ENCODE results near the gene KRTAP12-4.
"Not testable (repeated sequence)": the region's sequence is repeated elsewhere in the genome, so short reads cannot be mapped to it uniquely, and the experiment has no call there.

Gene KRTAP12-4

GRCh38 chr21:44686843-44687561 lies 32.5 kb upstream of the KRTAP12-4 start:
- no peak for DNase-seq (ENCODE audit: low spot score)

DNA sequence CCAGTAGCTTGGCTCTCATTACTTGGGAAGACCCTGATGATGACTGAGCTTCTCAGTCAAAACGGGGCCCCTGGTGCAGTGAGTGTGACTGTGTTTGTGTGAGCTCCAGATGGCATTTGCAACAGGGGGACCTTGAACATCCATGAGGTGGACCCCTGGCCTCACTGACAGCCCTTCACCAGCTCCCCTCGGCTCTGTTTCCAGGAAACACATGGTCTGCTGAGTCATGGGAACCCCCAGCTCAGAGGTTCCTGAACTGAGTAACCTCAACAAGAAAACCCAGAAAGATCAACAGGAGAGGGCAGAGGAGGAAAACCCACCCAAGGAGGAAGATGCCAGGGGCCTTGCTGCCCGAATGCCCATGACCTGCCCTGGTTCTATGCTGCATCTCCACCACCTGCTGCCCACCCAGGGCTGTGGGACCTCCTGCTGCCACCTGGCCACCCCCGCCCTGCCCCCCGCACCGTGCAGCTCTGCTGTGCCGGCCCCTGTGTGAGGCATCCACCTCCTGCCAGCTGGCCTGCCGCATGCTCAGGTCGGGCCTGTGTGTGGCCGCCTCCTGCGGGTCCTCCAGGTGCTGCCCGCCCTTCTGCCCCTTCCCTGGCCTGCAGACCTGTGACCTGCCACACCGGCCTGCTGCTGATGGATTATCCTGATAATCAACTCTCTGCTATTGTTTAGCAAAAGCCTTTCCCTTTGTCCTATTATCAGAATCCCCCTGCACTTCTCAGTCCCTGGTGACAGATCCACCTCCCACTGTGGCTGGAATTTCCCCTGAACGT lies 31.7 kb upstream of the KRTAP12-4 start:
- DNase-seq (ENCODE audit: low spot score): no peak

- DNase-seq (ENCODE audit: low spot score): not testable (repeated sequence)
Measured at GRCh38 chr21:44685050-44685449, 30.6 kb upstream of the KRTAP12-4 start.

- DNase-seq (ENCODE audit: low spot score): no peak
Measured at GRCh38 chr21:44684483-44684882, 30.0 kb upstream of the KRTAP12-4 start.

GRCh38 chr21:44684077-44684476 lies 29.6 kb upstream of the KRTAP12-4 start:
- no peak for DNase-seq (ENCODE audit: low spot score)

DNA sequence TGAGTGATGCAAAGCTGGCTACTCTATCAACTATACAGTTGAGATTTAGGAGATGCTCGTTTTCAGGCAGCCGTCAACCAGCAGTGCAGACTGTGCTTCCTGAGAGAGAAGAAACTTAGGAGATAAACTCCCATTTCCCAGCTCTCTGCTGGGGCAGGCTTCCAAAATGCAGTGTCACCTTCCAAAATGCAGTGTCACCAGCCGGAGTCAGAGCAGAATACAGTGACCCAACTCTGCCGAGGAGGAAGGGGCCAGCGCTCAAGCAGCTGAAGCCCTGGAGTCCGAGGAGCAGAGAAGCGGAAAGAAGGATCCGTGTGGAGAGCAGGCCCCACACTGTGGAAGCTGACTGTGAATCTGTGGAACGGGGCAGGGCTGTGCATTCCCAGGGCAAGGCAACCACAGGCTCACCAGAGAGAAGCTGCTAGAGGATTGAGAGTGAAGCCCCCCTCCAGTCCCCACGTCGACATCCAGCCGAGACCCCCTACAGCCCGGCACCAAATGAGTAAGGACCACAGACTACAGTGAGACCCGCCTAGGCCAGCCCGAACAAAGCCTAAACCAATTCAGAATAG lies 28.2 kb upstream of the KRTAP12-4 start:
- no peak for DNase-seq (ENCODE audit: low spot score)

DNA sequence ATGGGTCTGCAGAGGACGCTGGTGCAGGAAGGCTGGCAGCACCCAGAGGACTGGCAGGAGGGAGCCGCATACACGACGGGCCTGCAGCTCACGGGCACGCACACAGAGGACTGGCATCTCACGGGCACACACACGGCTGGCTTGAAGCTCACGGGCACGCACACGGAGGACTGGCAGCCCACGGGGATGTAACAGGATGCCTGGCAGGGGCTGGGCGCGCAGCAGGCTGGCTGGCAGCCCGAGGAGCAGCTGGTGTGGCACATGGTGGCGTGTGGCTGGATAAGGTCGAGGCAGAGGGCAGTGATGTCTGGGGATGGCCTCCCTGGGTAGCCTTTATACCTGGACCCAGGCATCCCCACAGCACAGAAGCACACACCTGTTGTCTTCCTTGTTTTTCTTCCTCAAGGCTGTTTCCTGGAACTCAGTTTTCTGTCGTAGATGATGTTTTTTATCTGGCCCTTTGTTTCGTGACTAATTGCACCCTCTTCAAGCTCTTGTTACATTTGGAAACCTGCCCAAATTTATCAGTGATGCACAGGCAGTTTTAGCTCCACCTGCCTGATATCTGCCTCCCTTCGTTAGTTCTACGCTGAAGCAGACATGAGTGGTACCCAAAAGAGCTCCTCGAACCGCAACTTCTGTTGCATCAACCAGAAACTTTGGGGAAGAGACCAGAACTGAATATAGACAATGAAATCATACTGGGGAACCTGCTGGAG lies 27.6 kb upstream of the KRTAP12-4 start, which contains the start of gene KRTAP12-1:
TSS of gene KRTAP12-1 (minus strand) at position 303 of the 719 bp plus-strand sequence. CDS start at position 263, 40 bp downstream.
- no peak for DNase-seq (ENCODE audit: low spot score)

DNA sequence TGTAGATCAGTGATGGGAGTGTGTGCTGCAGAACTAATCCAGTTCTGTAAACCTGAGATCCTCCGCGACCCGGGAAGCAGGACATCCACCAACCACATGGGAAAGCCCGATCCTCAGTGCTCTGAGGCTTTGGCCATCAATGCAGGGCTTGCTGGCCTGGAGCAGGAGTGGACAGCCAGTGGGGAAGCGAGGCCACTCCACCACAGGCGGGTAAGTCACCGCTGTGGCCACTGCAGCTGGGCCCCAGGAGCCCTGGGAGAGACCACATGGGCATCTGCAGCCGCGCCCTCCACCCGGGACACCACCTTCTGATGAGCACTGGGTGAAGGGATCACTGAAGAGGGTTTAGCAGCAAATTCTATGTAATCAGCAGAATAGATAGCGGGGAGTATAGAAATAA lies 26.7 kb upstream of the KRTAP12-4 start:
- DNase-seq (ENCODE audit: low spot score): no peak

DNA sequence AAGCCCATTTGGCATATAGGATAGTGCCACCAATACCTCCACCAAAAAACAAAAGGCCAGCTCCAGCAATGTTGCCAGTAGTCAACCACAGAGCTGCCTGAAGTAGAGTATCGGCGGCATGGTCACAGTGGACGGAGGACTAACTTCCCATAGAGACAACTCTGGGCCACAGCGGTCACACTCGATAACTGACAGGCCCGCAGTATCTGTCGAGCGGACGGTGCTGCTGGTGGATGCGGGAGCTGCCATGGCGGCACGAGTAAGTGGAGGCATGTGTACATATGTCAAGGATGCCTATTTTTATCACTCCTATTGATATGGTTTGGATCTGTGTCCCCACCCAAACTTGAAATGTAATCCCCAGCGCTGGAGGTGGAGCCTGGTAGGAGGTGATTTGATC lies 23.4 kb upstream of the KRTAP12-4 start:
- no peak for DNase-seq (ENCODE audit: low spot score)

DNA sequence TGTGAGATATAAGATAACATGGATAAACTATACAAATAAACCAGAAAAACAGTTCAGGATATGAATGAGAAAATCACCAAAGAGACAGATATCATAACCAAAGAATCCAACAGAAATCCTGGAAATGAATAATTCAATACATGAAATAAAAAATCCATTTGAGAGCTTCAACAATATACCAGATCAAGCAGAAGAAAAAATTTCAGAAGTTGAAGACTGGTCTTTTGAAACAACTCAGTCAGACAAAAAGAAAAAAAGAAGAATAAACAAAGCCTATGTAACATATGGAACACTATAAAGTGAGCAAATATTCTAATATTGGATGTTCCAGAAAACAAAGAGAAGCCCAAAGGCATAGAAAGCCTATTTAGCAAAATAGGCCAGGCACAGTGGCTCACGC lies 17.5 kb upstream of the KRTAP12-4 start:
- DNase-seq (ENCODE audit: low spot score): no peak

- no peak for DNase-seq (ENCODE audit: low spot score)
Measured at GRCh38 chr21:44670642-44671432, 16.4 kb upstream of the KRTAP12-4 start.

GRCh38 chr21:44667612-44668011 lies 13.2 kb upstream of the KRTAP12-4 start:
- no peak for DNase-seq (ENCODE audit: low spot score)

- no peak for DNase-seq (ENCODE audit: low spot score)
Measured at GRCh38 chr21:44666401-44667320, 12.2 kb upstream of the KRTAP12-4 start, which contains the start of gene KRTAP12-2. Gene KRTAP12-2, minus strand, starts transcription at chr21:44666927. Its CDS starts 41 bp downstream, at chr21:44666886.

DNA sequence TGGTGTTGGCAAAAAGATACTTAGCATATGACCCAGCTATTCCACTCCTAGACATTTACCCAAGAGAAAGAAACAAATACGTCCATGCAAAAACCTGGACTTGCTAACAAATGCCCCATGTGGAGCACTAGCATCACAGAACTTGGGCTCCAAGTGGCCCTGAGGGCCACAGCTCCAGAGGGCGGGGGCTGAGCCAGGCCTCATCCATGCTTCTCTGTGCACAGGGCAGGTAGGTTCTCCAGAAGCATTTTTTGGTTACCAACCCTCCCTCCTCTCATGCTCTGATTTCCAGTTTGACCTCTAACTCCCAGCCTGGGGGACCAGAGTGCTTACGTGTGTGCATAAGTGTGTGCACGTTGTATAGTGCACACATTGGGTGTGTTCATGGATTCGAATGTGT lies 10.2 kb upstream of the KRTAP12-4 start:
- DNase-seq (ENCODE audit: low spot score): no peak

DNA sequence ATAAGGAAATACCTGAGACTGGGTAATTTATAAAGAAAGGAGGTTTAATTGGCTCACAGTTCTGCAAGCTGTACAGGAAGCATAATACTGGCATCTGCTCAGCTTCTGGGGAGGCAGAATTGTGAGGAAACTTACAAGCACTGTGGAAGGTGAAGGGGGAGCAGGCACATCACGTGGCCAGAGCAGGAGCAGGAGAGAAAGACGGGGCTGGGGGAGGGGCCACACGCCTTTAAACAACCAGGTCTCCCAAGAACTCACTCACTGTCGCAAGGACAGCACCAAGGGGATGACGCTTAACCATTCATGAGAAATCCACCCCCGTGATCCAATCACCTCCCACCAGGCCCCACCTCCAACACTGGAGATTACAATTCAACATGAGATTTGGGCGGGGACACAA lies 7.1 kb upstream of the KRTAP12-4 start:
- not testable (repeated sequence) for DNase-seq (ENCODE audit: low spot score)

GRCh38 chr21:44658913-44659595 lies 4.6 kb upstream of the KRTAP12-4 start:
- no peak for DNase-seq (ENCODE audit: low spot score)

DNA sequence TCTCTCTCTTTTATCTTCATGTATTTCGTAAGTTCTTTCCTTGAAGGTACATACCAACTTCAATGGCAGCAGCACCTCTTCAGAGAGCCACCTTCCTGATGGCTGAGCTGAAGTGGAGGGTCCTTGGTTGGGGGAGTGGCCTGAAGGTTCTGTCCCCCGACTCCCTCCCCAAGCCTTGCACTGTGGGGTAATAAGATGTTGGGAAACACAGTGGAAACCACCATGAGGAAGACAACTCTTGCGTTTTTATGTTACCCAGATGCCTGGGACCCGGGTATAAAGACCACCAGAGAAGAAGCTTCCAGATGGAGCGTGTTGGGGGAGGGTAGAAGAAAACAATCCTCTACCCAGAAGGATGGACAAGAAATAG lies 4.1 kb upstream of the KRTAP12-4 start:
- DNase-seq (ENCODE audit: low spot score): no peak

DNA sequence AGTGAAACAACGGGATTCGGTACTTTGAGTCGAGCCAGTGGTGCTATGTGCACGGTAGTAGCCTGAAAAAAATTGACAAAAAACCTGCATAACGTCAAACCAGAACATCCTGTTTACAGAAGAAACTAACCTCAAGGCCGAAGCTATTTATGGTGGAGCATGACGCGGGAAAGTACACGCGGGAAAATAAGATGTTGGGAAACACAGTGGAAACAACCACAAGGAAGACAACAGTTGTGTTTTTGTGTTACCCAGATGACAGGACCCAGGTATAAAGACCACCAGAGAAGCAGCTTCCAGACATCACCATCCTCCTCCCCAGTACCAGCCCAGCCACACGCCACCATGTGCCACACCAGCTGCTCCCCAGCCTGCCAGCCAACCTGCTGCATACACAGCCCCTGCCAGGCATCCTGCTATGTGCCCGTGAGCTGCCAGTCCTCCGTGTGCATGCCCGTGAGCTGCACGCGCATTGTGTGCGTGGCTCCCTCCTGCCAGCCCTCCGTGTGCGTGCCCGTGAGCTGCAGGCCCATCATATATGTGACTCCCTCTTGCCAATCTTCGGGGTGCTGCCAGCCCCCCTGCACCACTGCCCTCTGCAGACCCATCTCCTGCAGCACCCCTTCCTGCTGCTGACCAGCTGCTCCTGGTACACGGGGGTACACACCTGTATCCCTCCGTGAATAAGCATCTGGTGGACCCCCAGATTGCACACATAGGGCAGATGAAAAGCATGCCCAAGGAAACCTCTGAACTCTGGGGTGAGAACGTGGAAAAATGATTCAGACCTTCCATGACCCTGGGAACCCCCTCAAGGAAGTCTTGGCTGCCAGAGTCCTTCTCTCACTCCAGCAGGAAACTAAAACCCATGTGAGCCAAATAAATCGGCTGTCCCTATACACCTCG lies 3.4 kb upstream of the KRTAP12-4 start, which contains the start of gene KRTAP12-3:
TSS of gene KRTAP12-3 (plus strand) at position 298 of the 906 bp plus-strand sequence. CDS start at position 346, 48 bp downstream.
- no peak for DNase-seq (ENCODE audit: low spot score)

DNA sequence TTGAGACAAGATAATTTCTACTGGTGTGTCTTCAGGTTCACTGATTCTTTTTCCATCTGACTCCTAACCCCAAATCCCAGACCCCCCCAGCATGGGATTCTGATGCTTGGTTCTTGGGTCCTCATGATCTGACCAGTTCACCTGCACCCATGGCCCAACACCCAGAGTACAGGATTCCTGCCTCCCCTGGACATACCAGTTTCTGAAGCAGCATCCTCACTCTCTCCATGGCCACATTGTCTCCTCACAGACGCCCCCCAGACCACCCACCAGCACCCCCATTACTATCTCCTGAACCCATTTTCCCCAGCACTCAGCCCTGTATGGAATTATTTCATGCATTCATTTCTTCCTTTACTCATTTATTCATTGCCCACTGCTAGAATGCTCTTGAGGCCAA lies 2.4 kb upstream of the KRTAP12-4 start:
- DNase-seq (ENCODE audit: low spot score): no peak

Data from RKO (cell line).